Astrocyte of the hippocampus (primary cell): Measurements from ENCODE around the gene RGL4.

Source experiments
- DNase-seq: peaks from one replicate; pipeline ENCODE4 v3.0.0; 2011; ENCODE audit warnings: low read depth, low spot score

Gene RGL4

GRCh38 chr22:23678133-23678532 lies 12.7 kb upstream of the RGL4 start:
- no peak for DNase-seq

GRCh38 chr22:23681026-23681809 lies 9.6 kb upstream of the RGL4 start:
- DNase-seq, result no peak

GRCh38 chr22:23682077-23682476 lies 8.7 kb upstream of the RGL4 start:
- no peak for DNase-seq

GRCh38 chr22:23682827-23683355 lies 7.9 kb upstream of the RGL4 start:
- no peak for DNase-seq

- no peak for DNase-seq
Measured at GRCh38 chr22:23683545-23683944, 7.3 kb upstream of the RGL4 start.

GRCh38 chr22:23684026-23684425 lies 6.8 kb upstream of the RGL4 start:
- DNase-seq, result no peak

- no peak for DNase-seq
Measured at GRCh38 chr22:23684561-23685031, 6.2 kb upstream of the RGL4 start.

GRCh38 chr22:23685205-23685784 lies 5.5 kb upstream of the RGL4 start:
- no peak for DNase-seq

- no peak for DNase-seq
Measured at GRCh38 chr22:23686416-23687024, 4.3 kb upstream of the RGL4 start.

- DNase-seq, result no peak
Measured at GRCh38 chr22:23688121-23688520, 2.7 kb upstream of the RGL4 start.

- no peak for DNase-seq
Measured at GRCh38 chr22:23688571-23688970, 2.2 kb upstream of the RGL4 start.

GRCh38 chr22:23689414-23689813 lies 1.4 kb upstream of the RGL4 start:
- DNase-seq, result no peak

GRCh38 chr22:23691748-23692423 lies 1.1 kb downstream of the RGL4 start:
- DNase-seq, result no peak

GRCh38 chr22:23692598-23693291 lies 1.9 kb downstream of the RGL4 start:
- no peak for DNase-seq

- no peak for DNase-seq
Measured at GRCh38 chr22:23693979-23694680, 3.3 kb downstream of the RGL4 start.

- DNase-seq, result no peak
Measured at GRCh38 chr22:23695141-23695540, 4.3 kb downstream of the RGL4 start.

- DNase-seq, result no peak
Measured at GRCh38 chr22:23695571-23696325, 4.9 kb downstream of the RGL4 start.

GRCh38 chr22:23696326-23696851 lies 5.6 kb downstream of the RGL4 start:
- DNase-seq, result peak; percentile 44

- no peak for DNase-seq
Measured at GRCh38 chr22:23697031-23697970, 6.5 kb downstream of the RGL4 start.
